ENCODE data around the gene EQTN.

The EQTN gene

GRCh38 chr9:27297050-27297449 lies at the start of gene EQTN:
EQTN (minus strand) TSS chr9:27297150; CDS start chr9:27297055, 95 bp downstream.
- no peak for DNase-seq (ENCODE audit: low read depth)

GRCh38 chr9:27344776-27345175 lies 47.8 kb upstream of the EQTN start:
- no peak for DNase-seq (ENCODE audit: low read depth)

GRCh38 chr9:27341545-27342294 lies 44.8 kb upstream of the EQTN start:
- DNase-seq (ENCODE audit: low read depth) = no peak

- no peak for DNase-seq (ENCODE audit: low read depth)
Measured at GRCh38 chr9:27340961-27341511, 44.1 kb upstream of the EQTN start.

- no peak for DNase-seq (ENCODE audit: low read depth)
Measured at GRCh38 chr9:27340285-27340674, 43.3 kb upstream of the EQTN start.

- DNase-seq (ENCODE audit: low read depth) = no peak
Measured at GRCh38 chr9:27339661-27340284, 42.8 kb upstream of the EQTN start.

GRCh38 chr9:27338527-27338903 lies 41.6 kb upstream of the EQTN start:
- no peak for DNase-seq (ENCODE audit: low read depth)

- no peak for DNase-seq (ENCODE audit: low read depth)
Measured at GRCh38 chr9:27337833-27338526, 41.0 kb upstream of the EQTN start.

- DNase-seq (ENCODE audit: low read depth) = no peak
Measured at GRCh38 chr9:27337236-27337635, 40.3 kb upstream of the EQTN start.

- no peak for DNase-seq (ENCODE audit: low read depth)
Measured at GRCh38 chr9:27336829-27337228, 39.9 kb upstream of the EQTN start.

- no peak for DNase-seq (ENCODE audit: low read depth)
Measured at GRCh38 chr9:27336126-27336525, 39.2 kb upstream of the EQTN start.

- DNase-seq (ENCODE audit: low read depth) = no peak
Measured at GRCh38 chr9:27335075-27335474, 38.1 kb upstream of the EQTN start.

- peak; percentile 15 for DNase-seq (ENCODE audit: low read depth)
Measured at GRCh38 chr9:27333241-27334052, 36.5 kb upstream of the EQTN start.

GRCh38 chr9:27331393-27331792 lies 34.4 kb upstream of the EQTN start:
- no peak for DNase-seq (ENCODE audit: low read depth)

- no peak for DNase-seq (ENCODE audit: low read depth)
Measured at GRCh38 chr9:27329291-27329690, 32.3 kb upstream of the EQTN start.

- no peak for DNase-seq (ENCODE audit: low read depth)
Measured at GRCh38 chr9:27328483-27328882, 31.5 kb upstream of the EQTN start.

GRCh38 chr9:27311184-27311583 lies 14.2 kb upstream of the EQTN start:
- no peak for DNase-seq (ENCODE audit: low read depth)

- DNase-seq (ENCODE audit: low read depth) = no peak
Measured at GRCh38 chr9:27310582-27310981, 13.6 kb upstream of the EQTN start.

GRCh38 chr9:27308691-27309390 lies 11.9 kb upstream of the EQTN start:
- no peak for DNase-seq (ENCODE audit: low read depth)

- DNase-seq (ENCODE audit: low read depth) = no peak
Measured at GRCh38 chr9:27304521-27304920, 7.6 kb upstream of the EQTN start.

- DNase-seq (ENCODE audit: low read depth) = no peak
Measured at GRCh38 chr9:27303219-27303618, 6.3 kb upstream of the EQTN start.

Measured in activated T-cell treated with anti-CD3 and anti-CD28 coated beads for 48 hours (primary cell).